DOHH2 (cell line): ENCODE data around the gene SNRNP35.
"Not testable (repeated sequence)": the region's sequence is repeated elsewhere in the genome, so short reads cannot be mapped to it uniquely, and the experiment has no call there.

Experiments
- EZH2phosphoT487 ChIP-seq: fragments of 200-600 bp; sonication (generic); IDR thresholded peaks from 2 replicates; pipeline ENCODE4 v1.6.1; 2017; ENCODE audit warnings: borderline replicate concordance, mild to moderate bottlenecking, antibody characterized with exemption, low read length, moderate library complexity, mixed read lengths
- TF ChIP-seq, protein P1 (sequence below): fragments of 200-600 bp; sonication (generic); IDR thresholded peaks from one replicate; pipeline ENCODE4 v1.5.1; 2014; ENCODE audit warnings: antibody characterized with exemption, mild to moderate bottlenecking, low read depth, low read length; ENCODE audit not compliant: poor library complexity, severe bottlenecking

DNA sequence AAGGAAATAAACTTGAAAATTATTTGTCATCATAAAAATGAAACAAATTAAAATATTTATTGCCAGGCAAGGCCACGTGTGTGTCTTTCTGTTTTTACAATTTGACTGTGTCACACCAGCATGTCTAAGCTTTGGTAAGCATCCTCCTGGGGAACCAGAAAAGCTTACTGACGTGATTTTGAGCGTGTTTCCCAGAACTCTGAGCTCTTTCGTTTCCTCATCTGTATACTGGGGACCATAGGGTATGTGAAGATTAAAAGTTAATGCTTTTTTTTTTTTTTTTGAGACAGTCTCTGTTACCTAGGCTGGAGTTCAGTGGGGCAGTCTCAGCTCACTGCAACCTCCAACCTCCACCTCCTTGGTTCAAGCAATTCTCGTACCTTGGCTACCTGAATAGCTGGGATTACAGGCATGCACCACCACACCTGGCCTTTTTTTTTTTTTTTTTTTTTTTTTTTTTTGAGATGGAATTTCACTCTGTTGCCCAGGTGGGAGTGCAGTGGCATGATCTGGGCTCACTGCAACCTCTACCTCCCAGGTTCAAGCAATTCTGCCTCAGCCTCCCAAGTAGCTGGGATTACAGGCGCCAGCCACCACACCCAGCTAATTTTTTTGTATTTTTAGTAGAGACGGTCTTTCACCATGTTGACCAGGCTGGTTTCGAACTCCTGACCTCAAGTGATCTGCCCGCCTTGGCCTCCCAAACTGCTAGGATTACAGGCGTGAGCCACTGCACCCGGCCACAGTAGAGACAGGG, 48.5 kb upstream of the SNRNP35 start:
- TF ChIP-seq, protein P1, sequence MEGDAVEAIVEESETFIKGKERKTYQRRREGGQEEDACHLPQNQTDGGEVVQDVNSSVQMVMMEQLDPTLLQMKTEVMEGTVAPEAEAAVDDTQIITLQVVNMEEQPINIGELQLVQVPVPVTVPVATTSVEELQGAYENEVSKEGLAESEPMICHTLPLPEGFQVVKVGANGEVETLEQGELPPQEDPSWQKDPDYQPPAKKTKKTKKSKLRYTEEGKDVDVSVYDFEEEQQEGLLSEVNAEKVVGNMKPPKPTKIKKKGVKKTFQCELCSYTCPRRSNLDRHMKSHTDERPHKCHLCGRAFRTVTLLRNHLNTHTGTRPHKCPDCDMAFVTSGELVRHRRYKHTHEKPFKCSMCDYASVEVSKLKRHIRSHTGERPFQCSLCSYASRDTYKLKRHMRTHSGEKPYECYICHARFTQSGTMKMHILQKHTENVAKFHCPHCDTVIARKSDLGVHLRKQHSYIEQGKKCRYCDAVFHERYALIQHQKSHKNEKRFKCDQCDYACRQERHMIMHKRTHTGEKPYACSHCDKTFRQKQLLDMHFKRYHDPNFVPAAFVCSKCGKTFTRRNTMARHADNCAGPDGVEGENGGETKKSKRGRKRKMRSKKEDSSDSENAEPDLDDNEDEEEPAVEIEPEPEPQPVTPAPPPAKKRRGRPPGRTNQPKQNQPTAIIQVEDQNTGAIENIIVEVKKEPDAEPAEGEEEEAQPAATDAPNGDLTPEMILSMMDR, result not testable (repeated sequence)
- not testable (repeated sequence) for TF ChIP-seq EZH2phosphoT487
